Chondrocyte (in vitro differentiated cells): ENCODE measurements around the gene KCNQ5. TPM values are rescaled to one million over a fixed set of nuclear protein-coding genes. Genes with fewer than 3 reads are reported as not detected.

Experiments used
- DNase-seq: peaks from one replicate; pipeline ENCODE4 v3.0.0; 2021; ENCODE audit warnings: mixed read lengths, low spot score
- H3K27ac Mint-ChIP-seq: one replicate; pipeline ENCODE4 v1.8.0; 2021; ENCODE audit warnings: mild to moderate bottlenecking, moderate library complexity, mixed read lengths; ENCODE audit not compliant: unreplicated experiment
- H3K27me3 Mint-ChIP-seq: 2 replicates; pipeline ENCODE4 v1.8.0; 2021; ENCODE audit warnings: low read depth, mixed read lengths
- H3K36me3 Mint-ChIP-seq: 2 replicates; pipeline ENCODE4 v1.8.0; 2021; ENCODE audit warnings: low read depth, mixed read lengths
- H3K4me1 Mint-ChIP-seq: 2 replicates; pipeline ENCODE4 v1.8.0; 2021; ENCODE audit warnings: low read depth, mild to moderate bottlenecking, mixed read lengths
- H3K4me3 Mint-ChIP-seq: one replicate; pipeline ENCODE4 v1.8.0; 2021; ENCODE audit warnings: mild to moderate bottlenecking, moderate library complexity, mixed read lengths; ENCODE audit not compliant: unreplicated experiment
- H3K9me3 Mint-ChIP-seq: 2 replicates; pipeline ENCODE4 v1.8.0; 2021; ENCODE audit warnings: low read depth, mixed read lengths
- CTCF ChIP-seq: fragments of 200-600 bp; sonication (generic); IDR thresholded peaks from 2 replicates; pipeline ENCODE4 v1.5.0; 2021; ENCODE audit warnings: antibody characterized with exemption, mild to moderate bottlenecking, moderate library complexity
- total RNA-seq: library from RNA; stranded (reverse); gene quantifications from 3 replicates; pipeline ENCODE4 v1.2.1, GENCODE V29; 2021

Gene KCNQ5
- total RNA-seq, 1 donor from 2014 or later = 4.1 TPM

- Mint-ChIP-seq H3K27me3 (no peaks in the 10 kb centered on the region), H3K36me3 (no peaks in the 10 kb centered on the region), H3K4me1 (peaks cover 6% of the 10 kb centered on the region), H3K9me3 (no peaks in the 10 kb centered on the region), H3K4me3 (no peak overlapping the region), H3K27ac (no peak overlapping the region)
- no peak for TF ChIP-seq CTCF
- no peak for DNase-seq
These were observed 345.5 kb downstream of the KCNQ5 start for GRCh38 chr6:72967329-72967728.

GRCh38 chr6:72968704-72969103 is 346.8 kb downstream of the KCNQ5 start:
- Mint-ChIP-seq H3K9me3 (no peaks in the 10 kb centered on the region), H3K36me3 (no peaks in the 10 kb centered on the region), H3K4me1 (peaks cover 5% of the 10 kb centered on the region), H3K4me3 (no peak overlapping the region), H3K27ac (no peak overlapping the region), H3K27me3 (no peaks in the 10 kb centered on the region)
- no peak for TF ChIP-seq CTCF
- no peak for DNase-seq

- DNase-seq = no peak
- Mint-ChIP-seq H3K9me3 (no peaks in the 10 kb centered on the region), H3K27me3 (no peaks in the 10 kb centered on the region), H3K4me3 (no peak overlapping the region), H3K27ac (no peak overlapping the region), H3K4me1 (no peaks in the 10 kb centered on the region), H3K36me3 (no peaks in the 10 kb centered on the region)
- TF ChIP-seq CTCF = no peak
These were observed 347.8 kb downstream of the KCNQ5 start for GRCh38 chr6:72969666-72970065.

GRCh38 chr6:72972579-72972978 is 350.7 kb downstream of the KCNQ5 start:
- TF ChIP-seq CTCF = no peak
- no peak overlapping the region for H3K4me3 Mint-ChIP-seq
- H3K4me1 Mint-ChIP-seq = peaks cover 17% of the 10 kb centered on the region

GRCh38 chr6:72974276-72974675 is 352.4 kb downstream of the KCNQ5 start:
- Mint-ChIP-seq H3K4me1 (peaks cover 19% of the 10 kb centered on the region), H3K4me3 (no peak overlapping the region), H3K27ac (no peak overlapping the region), H3K27me3 (no peaks in the 10 kb centered on the region), H3K36me3 (peaks cover 2% of the 10 kb centered on the region), H3K9me3 (peaks cover 4% of the 10 kb centered on the region)
- no peak for TF ChIP-seq CTCF
- no peak for DNase-seq

More at GRCh38 chr6:72972579-72972978, 350.7 kb downstream of the KCNQ5 start:
- Mint-ChIP-seq H3K27ac (no peak overlapping the region), H3K9me3 (no peaks in the 10 kb centered on the region), H3K36me3 (no peaks in the 10 kb centered on the region), H3K27me3 (no peaks in the 10 kb centered on the region)
- no peak for DNase-seq
